SK-N-MC (cell line): ENCODE results near the gene ZNF385B.

ENCODE experiments used
- EZH2 ChIP-seq: fragments of 200-600 bp; sonication (generic); IDR thresholded peaks from one replicate; pipeline ENCODE4 v1.6.1; 2017; ENCODE audit warnings: antibody characterized with exemption
- FOXP2 ChIP-seq: optimal IDR thresholded peaks from 2 replicates; pipeline ENCODE3; 2011; ENCODE audit warnings: mild to moderate bottlenecking, moderate library complexity; ENCODE audit not compliant: insufficient read depth; ENCODE audit errors: extremely low read length, control extremely low read depth
- POLR2AphosphoS5 ChIP-seq: IDR thresholded peaks from 2 replicates; pipeline ENCODE4 v1.6.1; 2012; ENCODE audit warnings: mild to moderate bottlenecking, low read depth, low read length, borderline replicate concordance

DNA sequence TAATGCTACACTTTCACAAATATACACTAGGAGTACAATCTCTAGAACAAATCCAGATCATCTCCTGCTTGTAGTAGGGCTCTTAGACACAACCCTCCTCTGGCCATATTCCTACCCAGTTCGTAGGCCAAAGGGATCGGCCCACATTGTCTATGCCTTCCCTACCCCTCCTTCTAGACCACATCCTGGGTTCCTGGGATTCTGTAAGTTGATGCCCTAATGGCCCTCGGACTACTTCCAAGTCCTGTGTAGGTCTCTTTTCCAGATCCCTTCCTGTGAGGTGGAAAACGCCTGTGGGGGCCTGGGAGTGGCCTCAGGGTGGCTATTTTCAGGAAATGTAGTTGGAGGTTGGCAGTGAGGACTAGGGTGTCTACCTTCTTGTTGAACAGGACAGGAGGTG lies 289.7 kb downstream of the ZNF385B start:
- TF ChIP-seq EZH2 (no peak), FOXP2 (no peak), POLR2AphosphoS5 (no peak)
